GM23338 (cell line): ENCODE data around the gene CD1E. TPM values are rescaled to one million over a fixed set of nuclear protein-coding genes. Genes with fewer than 3 reads are reported as not detected.

ENCODE experiments used
- ATAC-seq: fragments of 200-7000 bp; cut with Tn5 transposase; 3 replicates; pipeline ENCODE4 v1.9.1; 2020
- DNase-seq: peaks from one replicate; pipeline ENCODE4 v3.0.0-alpha.2; 2015; ENCODE audit warnings: low spot score
- H2AFZ ChIP-seq: fragments of 200-600 bp; sonication (generic); 2 replicates; pipeline ENCODE4 v1.8.0; 2016; ENCODE audit warnings: antibody characterized with exemption, mild to moderate bottlenecking, moderate library complexity
- H3F3A ChIP-seq: fragments of 200-600 bp; sonication (generic); replicated peaks from 2 replicates; pipeline ENCODE4 v1.8.0; 2017; ENCODE audit warnings: antibody characterized with exemption, mixed run types, low read depth
- H3K27ac ChIP-seq: fragments of 200-600 bp; sonication (generic); 2 replicates; pipeline ENCODE4 v1.6.1; 2016; ENCODE audit warnings: low read depth
- H3K27me3 ChIP-seq: fragments of 200-600 bp; sonication (generic); 2 replicates; pipeline ENCODE4 v1.8.0; 2016; ENCODE audit warnings: mild to moderate bottlenecking, mixed run types, moderate library complexity; ENCODE audit not compliant: insufficient read depth
- H3K36me3 ChIP-seq: fragments of 200-600 bp; sonication (generic); 2 replicates; pipeline ENCODE4 v1.8.0; 2016; ENCODE audit warnings: mild to moderate bottlenecking; ENCODE audit not compliant: insufficient read depth
- H3K4me1 ChIP-seq: fragments of 200-600 bp; sonication (generic); 2 replicates; pipeline ENCODE4 v1.8.0; 2016; ENCODE audit warnings: mild to moderate bottlenecking, moderate library complexity; ENCODE audit not compliant: insufficient read depth
- H3K4me2 ChIP-seq: fragments of 200-600 bp; sonication (generic); 2 replicates; pipeline ENCODE4 v1.7.1; 2017; ENCODE audit warnings: mixed run types
- H3K4me3 ChIP-seq: fragments of 200-600 bp; sonication (generic); 2 replicates; pipeline ENCODE4 v1.6.1; 2016; ENCODE audit warnings: mixed run types
- H3K79me2 ChIP-seq: fragments of 200-600 bp; sonication (generic); replicated peaks from 2 replicates; pipeline ENCODE4 v1.8.0; 2017; ENCODE audit warnings: mild to moderate bottlenecking; ENCODE audit not compliant: insufficient read depth
- H3K9me2 ChIP-seq: fragments of 200-600 bp; sonication (generic); 2 replicates; pipeline ENCODE4 v1.8.0; 2017; ENCODE audit not compliant: insufficient read depth
- H4K20me1 ChIP-seq: fragments of 200-600 bp; sonication (generic); replicated peaks from 2 replicates; pipeline ENCODE4 v1.8.0; 2017; ENCODE audit warnings: mild to moderate bottlenecking; ENCODE audit not compliant: insufficient read depth
- H3K27ac Mint-ChIP-seq: 2 replicates; pipeline ENCODE4 v1.8.0; 2020; ENCODE audit warnings: inconsistent platforms, mild to moderate bottlenecking, moderate library complexity, mixed read lengths
- H3K27me3 Mint-ChIP-seq: 3 replicates; pipeline ENCODE4 v1.8.0; 2022; ENCODE audit warnings: low read depth, mild to moderate bottlenecking, moderate library complexity, mixed read lengths, inconsistent platforms; ENCODE audit not compliant: insufficient read depth, poor library complexity
- H3K36me3 Mint-ChIP-seq: 3 replicates; pipeline ENCODE4 v1.8.0; 2021; ENCODE audit warnings: low read depth, mild to moderate bottlenecking, inconsistent platforms, moderate library complexity, mixed read lengths
- H3K4me1 Mint-ChIP-seq: 3 replicates; pipeline ENCODE4 v1.8.0; 2020; ENCODE audit warnings: mild to moderate bottlenecking, inconsistent platforms, mixed read lengths
- H3K4me3 Mint-ChIP-seq: 3 replicates; pipeline ENCODE4 v1.8.0; 2021; ENCODE audit warnings: moderate library complexity, mild to moderate bottlenecking, inconsistent platforms, mixed read lengths
- H3K9me3 Mint-ChIP-seq: 3 replicates; pipeline ENCODE4 v1.8.0; 2020; ENCODE audit warnings: moderate library complexity, mild to moderate bottlenecking, inconsistent platforms, mixed read lengths
- CREB1 ChIP-seq: fragments of 250-450 bp; sonication (Bioruptor Pico); IDR thresholded peaks from 2 replicates; pipeline ENCODE4 v1.5.0; 2020; ENCODE audit warnings: low read depth, mild to moderate bottlenecking, moderate library complexity
- EZH2 ChIP-seq: fragments of 200-600 bp; sonication (generic); IDR thresholded peaks from one replicate; pipeline ENCODE4 v1.8.0; 2017; ENCODE audit warnings: antibody characterized with exemption, mild to moderate bottlenecking, low read depth; ENCODE audit not compliant: unreplicated experiment
- EZH2phosphoT487 ChIP-seq: fragments of 200-600 bp; sonication (generic); IDR thresholded peaks from one replicate; pipeline ENCODE4 v1.8.1; 2018; ENCODE audit warnings: antibody characterized with exemption; ENCODE audit not compliant: unreplicated experiment
- JUNB ChIP-seq: IDR thresholded peaks from one replicate; pipeline ENCODE4 v1.6.1; 2016; ENCODE audit warnings: antibody characterized with exemption; ENCODE audit not compliant: unreplicated experiment
- NANOG ChIP-seq: IDR thresholded peaks from 2 replicates; pipeline ENCODE4 v1.6.1; 2016; ENCODE audit warnings: antibody characterized with exemption, borderline replicate concordance
- POLR2AphosphoS5 ChIP-seq: IDR thresholded peaks from 2 replicates; pipeline ENCODE4 v1.6.1; 2016; ENCODE audit warnings: antibody characterized with exemption, low read depth
- STAT1 ChIP-seq: IDR thresholded peaks from one replicate; pipeline ENCODE4 v1.6.1; 2016; ENCODE audit warnings: antibody characterized with exemption; ENCODE audit not compliant: unreplicated experiment
- ZNF114 ChIP-seq: fragments of 250-450 bp; sonication (Bioruptor Pico); IDR thresholded peaks from 2 replicates; pipeline ENCODE4 v1.5.0; 2020; ENCODE audit warnings: mild to moderate bottlenecking, moderate library complexity
- ZNF331 ChIP-seq: fragments of 250-450 bp; sonication (Bioruptor Pico); IDR thresholded peaks from 2 replicates; pipeline ENCODE4 v1.5.0; 2020; ENCODE audit warnings: low read depth, mild to moderate bottlenecking, moderate library complexity
- polyA plus RNA-seq: library from polyadenylated mRNA; unstranded; fragments of >200 nt; fragmentation: Nextera tagmentation; extraction: Ambion mirVana; gene quantifications from 2 replicates; pipeline ENCODE4 v1.2.1, GENCODE V29; 2016
- total RNA-seq: library from RNA; depleted of rRNA; stranded (reverse); fragments of >200 nt; shearing (Covaris generic); gene quantifications from 2 replicates; pipeline ENCODE4 v1.2.3, GENCODE V29; 2014
- TF ChIP-seq, protein P1 (sequence below): fragments of 250-450 bp; sonication (Bioruptor Pico); IDR thresholded peaks from 2 replicates; pipeline ENCODE4 v1.5.0; 2020; ENCODE audit warnings: mild to moderate bottlenecking, moderate library complexity
- TF ChIP-seq, protein P2 (sequence below), 2 experiments: fragments of 200-600 bp in 1 of 2; sonication (generic) in 1 of 2; conservative IDR thresholded peaks; 2 replicates each; pipeline versions ENCODE4 v1.5.1 to v1.6.1; 2016 to 2017; ENCODE audit warnings: antibody characterized with exemption in 2 of 2, low read depth in 2 of 2, mild to moderate bottlenecking in 2 of 2, moderate library complexity in 1 of 2
- TF ChIP-seq, protein P3 (sequence below): IDR thresholded peaks from one replicate; pipeline ENCODE4 v1.6.1; 2018; ENCODE audit warnings: antibody characterized with exemption; ENCODE audit not compliant: unreplicated experiment
- TF ChIP-seq, protein P4 (sequence below): IDR thresholded peaks from 2 replicates; pipeline ENCODE4 v1.6.1; 2016; ENCODE audit warnings: antibody characterized with exemption

The CD1E gene
- total and polyA plus RNA-seq, 2 experiments from 2014 or later: not detected

DNA sequence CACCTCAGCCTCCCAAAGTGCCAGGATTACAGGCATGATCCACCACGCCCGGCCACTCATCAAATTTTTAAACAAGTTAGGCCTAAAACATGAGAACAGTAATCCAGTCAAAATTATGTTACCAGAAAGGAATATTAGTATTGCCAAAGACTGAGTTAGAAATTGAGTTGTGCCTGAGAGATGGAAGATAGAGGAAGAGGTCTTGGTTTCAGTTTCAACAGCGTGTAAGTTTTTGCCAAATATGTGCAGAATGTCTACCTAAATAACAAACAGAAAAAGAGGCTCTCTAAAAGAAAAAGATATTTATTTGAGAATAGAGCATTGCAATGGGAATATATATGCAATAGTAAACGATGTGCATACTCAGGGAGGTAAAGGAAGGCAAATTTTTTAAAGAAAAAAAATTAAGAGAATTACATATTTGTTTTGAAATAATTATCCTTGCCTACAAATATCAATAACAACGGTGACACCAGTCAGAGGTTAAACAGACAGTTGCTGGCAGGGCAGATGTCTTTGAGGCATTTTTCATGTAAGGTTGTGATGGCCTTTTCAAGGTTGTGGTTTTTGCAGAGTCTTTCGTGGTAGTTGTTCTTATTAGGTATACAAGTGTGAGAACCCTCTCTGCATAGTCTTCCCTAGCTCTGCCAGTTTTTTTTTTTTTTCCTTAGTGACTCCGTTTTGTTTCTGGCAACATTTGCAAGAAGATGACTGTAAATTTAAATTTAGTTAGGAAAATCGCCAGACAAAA, 20.1 kb upstream of the CD1E start:
- no peaks in the 10 kb centered on the region for H3K4me1 Mint-ChIP-seq
- Histone ChIP-seq H3K79me2 (no peaks in the 10 kb centered on the region), H3K4me3 (no peak overlapping the region), H4K20me1 (no peaks in the 10 kb centered on the region; the same call in 1 of the 2 replicates), H2AFZ (no peak overlapping the region), H3K4me1 (no peaks in the 10 kb centered on the region), H3K9me2 (no peaks in the 10 kb centered on the region), H3F3A (no peaks in the 10 kb centered on the region), H3K27me3 (no peaks in the 10 kb centered on the region), H3K36me3 (no peaks in the 10 kb centered on the region), H3K27ac (no peak overlapping the region), H3K4me2 (no peak overlapping the region)
- no peak overlapping the region for H3K4me3 Mint-ChIP-seq
- TF ChIP-seq, protein P1, sequence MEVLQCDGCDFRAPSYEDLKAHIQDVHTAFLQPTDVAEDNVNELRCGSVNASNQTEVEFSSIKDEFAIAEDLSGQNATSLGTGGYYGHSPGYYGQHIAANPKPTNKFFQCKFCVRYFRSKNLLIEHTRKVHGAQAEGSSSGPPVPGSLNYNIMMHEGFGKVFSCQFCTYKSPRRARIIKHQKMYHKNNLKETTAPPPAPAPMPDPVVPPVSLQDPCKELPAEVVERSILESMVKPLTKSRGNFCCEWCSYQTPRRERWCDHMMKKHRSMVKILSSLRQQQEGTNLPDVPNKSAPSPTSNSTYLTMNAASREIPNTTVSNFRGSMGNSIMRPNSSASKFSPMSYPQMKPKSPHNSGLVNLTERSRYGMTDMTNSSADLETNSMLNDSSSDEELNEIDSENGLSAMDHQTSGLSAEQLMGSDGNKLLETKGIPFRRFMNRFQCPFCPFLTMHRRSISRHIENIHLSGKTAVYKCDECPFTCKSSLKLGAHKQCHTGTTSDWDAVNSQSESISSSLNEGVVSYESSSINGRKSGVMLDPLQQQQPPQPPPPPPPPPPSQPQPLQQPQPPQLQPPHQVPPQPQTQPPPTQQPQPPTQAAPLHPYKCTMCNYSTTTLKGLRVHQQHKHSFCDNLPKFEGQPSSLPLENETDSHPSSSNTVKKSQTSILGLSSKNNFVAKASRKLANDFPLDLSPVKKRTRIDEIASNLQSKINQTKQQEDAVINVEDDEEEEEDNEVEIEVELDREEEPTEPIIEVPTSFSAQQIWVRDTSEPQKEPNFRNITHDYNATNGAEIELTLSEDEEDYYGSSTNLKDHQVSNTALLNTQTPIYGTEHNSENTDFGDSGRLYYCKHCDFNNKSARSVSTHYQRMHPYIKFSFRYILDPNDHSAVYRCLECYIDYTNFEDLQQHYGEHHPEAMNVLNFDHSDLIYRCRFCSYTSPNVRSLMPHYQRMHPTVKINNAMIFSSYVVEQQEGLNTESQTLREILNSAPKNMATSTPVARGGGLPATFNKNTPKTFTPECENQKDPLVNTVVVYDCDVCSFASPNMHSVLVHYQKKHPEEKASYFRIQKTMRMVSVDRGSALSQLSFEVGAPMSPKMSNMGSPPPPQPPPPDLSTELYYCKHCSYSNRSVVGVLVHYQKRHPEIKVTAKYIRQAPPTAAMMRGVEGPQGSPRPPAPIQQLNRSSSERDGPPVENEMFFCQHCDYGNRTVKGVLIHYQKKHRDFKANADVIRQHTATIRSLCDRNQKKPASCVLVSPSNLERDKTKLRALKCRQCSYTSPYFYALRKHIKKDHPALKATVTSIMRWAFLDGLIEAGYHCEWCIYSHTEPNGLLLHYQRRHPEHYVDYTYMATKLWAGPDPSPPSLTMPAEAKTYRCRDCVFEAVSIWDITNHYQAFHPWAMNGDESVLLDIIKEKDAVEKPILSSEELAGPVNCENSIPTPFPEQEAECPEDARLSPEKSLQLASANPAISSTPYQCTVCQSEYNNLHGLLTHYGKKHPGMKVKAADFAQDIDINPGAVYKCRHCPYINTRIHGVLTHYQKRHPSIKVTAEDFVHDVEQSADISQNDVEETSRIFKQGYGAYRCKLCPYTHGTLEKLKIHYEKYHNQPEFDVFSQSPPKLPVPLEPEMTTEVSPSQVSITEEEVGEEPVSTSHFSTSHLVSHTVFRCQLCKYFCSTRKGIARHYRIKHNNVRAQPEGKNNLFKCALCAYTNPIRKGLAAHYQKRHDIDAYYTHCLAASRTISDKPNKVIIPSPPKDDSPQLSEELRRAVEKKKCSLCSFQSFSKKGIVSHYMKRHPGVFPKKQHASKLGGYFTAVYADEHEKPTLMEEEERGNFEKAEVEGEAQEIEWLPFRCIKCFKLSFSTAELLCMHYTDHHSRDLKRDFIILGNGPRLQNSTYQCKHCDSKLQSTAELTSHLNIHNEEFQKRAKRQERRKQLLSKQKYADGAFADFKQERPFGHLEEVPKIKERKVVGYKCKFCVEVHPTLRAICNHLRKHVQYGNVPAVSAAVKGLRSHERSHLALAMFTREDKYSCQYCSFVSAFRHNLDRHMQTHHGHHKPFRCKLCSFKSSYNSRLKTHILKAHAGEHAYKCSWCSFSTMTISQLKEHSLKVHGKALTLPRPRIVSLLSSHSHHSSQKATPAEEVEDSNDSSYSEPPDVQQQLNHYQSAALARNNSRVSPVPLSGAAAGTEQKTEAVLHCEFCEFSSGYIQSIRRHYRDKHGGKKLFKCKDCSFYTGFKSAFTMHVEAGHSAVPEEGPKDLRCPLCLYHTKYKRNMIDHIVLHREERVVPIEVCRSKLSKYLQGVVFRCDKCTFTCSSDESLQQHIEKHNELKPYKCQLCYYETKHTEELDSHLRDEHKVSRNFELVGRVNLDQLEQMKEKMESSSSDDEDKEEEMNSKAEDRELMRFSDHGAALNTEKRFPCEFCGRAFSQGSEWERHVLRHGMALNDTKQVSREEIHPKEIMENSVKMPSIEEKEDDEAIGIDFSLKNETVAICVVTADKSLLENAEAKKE (CRISPR knock-in tag): no peak
- TF ChIP-seq EZH2phosphoT487 (no peak), ZNF114 (CRISPR knock-in tag) (no peak), JUNB (no peak), EZH2 (no peak), CREB1 (CRISPR knock-in tag) (no peak), POLR2AphosphoS5 (no peak), ZNF331 (no peak), NANOG (no peak), STAT1 (no peak)
- TF ChIP-seq, protein P2, sequence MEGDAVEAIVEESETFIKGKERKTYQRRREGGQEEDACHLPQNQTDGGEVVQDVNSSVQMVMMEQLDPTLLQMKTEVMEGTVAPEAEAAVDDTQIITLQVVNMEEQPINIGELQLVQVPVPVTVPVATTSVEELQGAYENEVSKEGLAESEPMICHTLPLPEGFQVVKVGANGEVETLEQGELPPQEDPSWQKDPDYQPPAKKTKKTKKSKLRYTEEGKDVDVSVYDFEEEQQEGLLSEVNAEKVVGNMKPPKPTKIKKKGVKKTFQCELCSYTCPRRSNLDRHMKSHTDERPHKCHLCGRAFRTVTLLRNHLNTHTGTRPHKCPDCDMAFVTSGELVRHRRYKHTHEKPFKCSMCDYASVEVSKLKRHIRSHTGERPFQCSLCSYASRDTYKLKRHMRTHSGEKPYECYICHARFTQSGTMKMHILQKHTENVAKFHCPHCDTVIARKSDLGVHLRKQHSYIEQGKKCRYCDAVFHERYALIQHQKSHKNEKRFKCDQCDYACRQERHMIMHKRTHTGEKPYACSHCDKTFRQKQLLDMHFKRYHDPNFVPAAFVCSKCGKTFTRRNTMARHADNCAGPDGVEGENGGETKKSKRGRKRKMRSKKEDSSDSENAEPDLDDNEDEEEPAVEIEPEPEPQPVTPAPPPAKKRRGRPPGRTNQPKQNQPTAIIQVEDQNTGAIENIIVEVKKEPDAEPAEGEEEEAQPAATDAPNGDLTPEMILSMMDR (conservative IDR thresholded peaks at IDR 0.05; ENCODE audit: low read depth in 2 of 2): no peak
- TF ChIP-seq, protein P3, sequence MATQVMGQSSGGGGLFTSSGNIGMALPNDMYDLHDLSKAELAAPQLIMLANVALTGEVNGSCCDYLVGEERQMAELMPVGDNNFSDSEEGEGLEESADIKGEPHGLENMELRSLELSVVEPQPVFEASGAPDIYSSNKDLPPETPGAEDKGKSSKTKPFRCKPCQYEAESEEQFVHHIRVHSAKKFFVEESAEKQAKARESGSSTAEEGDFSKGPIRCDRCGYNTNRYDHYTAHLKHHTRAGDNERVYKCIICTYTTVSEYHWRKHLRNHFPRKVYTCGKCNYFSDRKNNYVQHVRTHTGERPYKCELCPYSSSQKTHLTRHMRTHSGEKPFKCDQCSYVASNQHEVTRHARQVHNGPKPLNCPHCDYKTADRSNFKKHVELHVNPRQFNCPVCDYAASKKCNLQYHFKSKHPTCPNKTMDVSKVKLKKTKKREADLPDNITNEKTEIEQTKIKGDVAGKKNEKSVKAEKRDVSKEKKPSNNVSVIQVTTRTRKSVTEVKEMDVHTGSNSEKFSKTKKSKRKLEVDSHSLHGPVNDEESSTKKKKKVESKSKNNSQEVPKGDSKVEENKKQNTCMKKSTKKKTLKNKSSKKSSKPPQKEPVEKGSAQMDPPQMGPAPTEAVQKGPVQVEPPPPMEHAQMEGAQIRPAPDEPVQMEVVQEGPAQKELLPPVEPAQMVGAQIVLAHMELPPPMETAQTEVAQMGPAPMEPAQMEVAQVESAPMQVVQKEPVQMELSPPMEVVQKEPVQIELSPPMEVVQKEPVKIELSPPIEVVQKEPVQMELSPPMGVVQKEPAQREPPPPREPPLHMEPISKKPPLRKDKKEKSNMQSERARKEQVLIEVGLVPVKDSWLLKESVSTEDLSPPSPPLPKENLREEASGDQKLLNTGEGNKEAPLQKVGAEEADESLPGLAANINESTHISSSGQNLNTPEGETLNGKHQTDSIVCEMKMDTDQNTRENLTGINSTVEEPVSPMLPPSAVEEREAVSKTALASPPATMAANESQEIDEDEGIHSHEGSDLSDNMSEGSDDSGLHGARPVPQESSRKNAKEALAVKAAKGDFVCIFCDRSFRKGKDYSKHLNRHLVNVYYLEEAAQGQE: no peak
- TF ChIP-seq, protein P4, sequence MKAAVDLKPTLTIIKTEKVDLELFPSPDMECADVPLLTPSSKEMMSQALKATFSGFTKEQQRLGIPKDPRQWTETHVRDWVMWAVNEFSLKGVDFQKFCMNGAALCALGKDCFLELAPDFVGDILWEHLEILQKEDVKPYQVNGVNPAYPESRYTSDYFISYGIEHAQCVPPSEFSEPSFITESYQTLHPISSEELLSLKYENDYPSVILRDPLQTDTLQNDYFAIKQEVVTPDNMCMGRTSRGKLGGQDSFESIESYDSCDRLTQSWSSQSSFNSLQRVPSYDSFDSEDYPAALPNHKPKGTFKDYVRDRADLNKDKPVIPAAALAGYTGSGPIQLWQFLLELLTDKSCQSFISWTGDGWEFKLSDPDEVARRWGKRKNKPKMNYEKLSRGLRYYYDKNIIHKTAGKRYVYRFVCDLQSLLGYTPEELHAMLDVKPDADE: no peak
- H3K36me3 Mint-ChIP-seq: no peaks in the 10 kb centered on the region
- H3K27ac Mint-ChIP-seq: no peak overlapping the region
- no peaks in the 10 kb centered on the region for H3K27me3 Mint-ChIP-seq
- ATAC-seq (no peak), DNase-seq (no peak)
- no peaks in the 10 kb centered on the region; the same call in 2 of the 3 replicates for H3K9me3 Mint-ChIP-seq
